ENCODE measurements around the gene POT1. TPM values are rescaled to one million over a fixed set of nuclear protein-coding genes. Genes with fewer than 3 reads are reported as not detected.

POT1 gene
- total RNA-seq, 4 donors from 2014 or later = 13.8 to 91.6 (median 23.5) TPM

DNA sequence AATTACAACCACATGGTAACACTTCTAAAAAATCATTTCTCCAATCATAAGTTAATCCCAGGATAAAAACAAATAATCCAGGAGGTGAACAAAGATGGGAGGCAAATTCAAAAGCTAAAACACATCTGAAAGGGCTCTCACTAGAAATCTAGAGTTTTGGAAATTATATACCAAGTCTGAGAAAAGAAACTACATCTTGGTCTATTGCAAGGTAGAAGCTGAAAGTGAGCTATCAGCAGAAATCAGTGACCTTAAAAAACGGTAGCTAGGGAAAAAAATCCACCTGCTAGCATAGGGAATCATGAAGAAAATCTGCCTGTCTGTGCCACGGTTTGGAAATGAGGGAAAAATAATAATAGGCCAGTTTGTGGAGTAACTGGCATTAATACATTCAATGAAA is 50.5 kb downstream of the POT1 start:
- intact Hi-C loops (cut with DNase I; ENCODE audit: low total_unique reads) = no loop called here
- Histone ChIP-seq H3K9me3 (no peaks in the 10 kb centered on the region), H3K4me1 (no peaks in the 10 kb centered on the region), H3K27me3 (no peaks in the 10 kb centered on the region), H3K4me3 (no peak overlapping the region), H3K36me3 (no peaks in the 10 kb centered on the region), H3K27ac (no peak overlapping the region)
- no peak for TF ChIP-seq POLR2A (IDR thresholded peaks at IDR 0.05)
- DNase-seq = no peak

DNA sequence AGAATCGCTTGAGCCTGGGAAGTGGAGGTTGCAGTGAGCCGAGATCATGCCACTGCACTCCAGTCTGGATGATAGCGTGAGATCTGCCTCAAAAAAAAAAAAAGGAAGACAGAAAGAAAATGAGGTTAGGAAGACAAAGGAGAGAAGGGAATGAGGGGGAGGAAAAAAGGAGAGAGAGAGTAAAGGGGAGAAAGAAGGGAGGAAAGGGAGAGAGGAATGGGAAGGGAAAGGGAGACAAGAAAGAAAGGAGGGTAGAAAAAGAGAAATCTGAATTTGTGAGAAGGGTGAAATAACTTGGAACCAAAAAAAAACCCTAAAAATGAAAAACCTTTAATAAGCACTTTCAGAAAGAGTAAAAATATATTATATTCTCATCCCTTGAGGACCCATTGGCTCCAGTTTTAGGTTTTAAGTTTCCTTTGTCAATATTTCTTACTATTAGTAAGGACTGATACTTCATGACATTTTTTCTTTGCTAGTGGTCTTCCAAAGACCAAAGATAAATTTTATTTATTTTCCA is 54.9 kb downstream of the POT1 start:
- Histone ChIP-seq H3K9me3 (no peaks in the 10 kb centered on the region), H3K36me3 (no peaks in the 10 kb centered on the region), H3K27ac (no peak overlapping the region), H3K4me1 (no peaks in the 10 kb centered on the region), H3K4me3 (no peak overlapping the region), H3K27me3 (no peaks in the 10 kb centered on the region)
- DNase-seq = no peak
- intact Hi-C loops (cut with DNase I; ENCODE audit: low total_unique reads) = no loop called here
- TF ChIP-seq, protein P1, sequence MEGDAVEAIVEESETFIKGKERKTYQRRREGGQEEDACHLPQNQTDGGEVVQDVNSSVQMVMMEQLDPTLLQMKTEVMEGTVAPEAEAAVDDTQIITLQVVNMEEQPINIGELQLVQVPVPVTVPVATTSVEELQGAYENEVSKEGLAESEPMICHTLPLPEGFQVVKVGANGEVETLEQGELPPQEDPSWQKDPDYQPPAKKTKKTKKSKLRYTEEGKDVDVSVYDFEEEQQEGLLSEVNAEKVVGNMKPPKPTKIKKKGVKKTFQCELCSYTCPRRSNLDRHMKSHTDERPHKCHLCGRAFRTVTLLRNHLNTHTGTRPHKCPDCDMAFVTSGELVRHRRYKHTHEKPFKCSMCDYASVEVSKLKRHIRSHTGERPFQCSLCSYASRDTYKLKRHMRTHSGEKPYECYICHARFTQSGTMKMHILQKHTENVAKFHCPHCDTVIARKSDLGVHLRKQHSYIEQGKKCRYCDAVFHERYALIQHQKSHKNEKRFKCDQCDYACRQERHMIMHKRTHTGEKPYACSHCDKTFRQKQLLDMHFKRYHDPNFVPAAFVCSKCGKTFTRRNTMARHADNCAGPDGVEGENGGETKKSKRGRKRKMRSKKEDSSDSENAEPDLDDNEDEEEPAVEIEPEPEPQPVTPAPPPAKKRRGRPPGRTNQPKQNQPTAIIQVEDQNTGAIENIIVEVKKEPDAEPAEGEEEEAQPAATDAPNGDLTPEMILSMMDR (IDR thresholded peaks at IDR 0.05) = no peak
- TF ChIP-seq POLR2A (IDR thresholded peaks at IDR 0.05) = no peak

DNA sequence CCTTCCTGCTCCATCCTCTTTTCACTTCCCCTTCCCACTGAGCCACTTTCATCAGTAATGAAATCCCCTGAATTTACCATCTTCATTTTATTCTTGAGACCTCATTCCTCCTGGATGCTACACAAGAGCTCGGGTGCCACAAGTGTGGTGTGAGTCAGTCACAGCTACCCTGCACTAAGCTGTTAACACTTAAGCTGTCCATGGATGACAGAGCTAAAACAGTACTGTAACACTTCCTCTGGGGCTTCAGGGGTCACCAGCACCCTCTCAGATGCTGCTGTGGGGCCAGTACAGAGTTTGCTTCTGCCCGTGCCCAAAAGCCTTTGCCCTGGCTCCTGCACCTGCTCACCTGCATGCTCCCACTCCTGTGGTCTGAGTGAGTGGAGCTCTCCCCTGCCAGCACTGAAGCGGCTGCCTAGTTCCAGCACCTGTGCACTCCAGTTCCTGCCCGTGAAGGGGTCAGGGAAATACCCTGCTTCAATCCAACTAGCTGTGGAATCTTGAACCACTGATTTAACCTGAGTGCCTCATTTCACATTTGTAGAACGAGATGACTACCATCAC is 71.9 kb downstream of the POT1 start:
- Histone ChIP-seq H3K4me1 (no peaks in the 10 kb centered on the region), H3K27me3 (no peaks in the 10 kb centered on the region), H3K36me3 (no peaks in the 10 kb centered on the region), H3K27ac (no peak overlapping the region), H3K4me3 (no peak overlapping the region), H3K9me3 (no peaks in the 10 kb centered on the region)
- DNase-seq = no peak
- intact Hi-C loops (cut with DNase I; ENCODE audit: low total_unique reads) = no loop called here
- TF ChIP-seq, protein P1 (IDR thresholded peaks at IDR 0.05) = no peak

DNA sequence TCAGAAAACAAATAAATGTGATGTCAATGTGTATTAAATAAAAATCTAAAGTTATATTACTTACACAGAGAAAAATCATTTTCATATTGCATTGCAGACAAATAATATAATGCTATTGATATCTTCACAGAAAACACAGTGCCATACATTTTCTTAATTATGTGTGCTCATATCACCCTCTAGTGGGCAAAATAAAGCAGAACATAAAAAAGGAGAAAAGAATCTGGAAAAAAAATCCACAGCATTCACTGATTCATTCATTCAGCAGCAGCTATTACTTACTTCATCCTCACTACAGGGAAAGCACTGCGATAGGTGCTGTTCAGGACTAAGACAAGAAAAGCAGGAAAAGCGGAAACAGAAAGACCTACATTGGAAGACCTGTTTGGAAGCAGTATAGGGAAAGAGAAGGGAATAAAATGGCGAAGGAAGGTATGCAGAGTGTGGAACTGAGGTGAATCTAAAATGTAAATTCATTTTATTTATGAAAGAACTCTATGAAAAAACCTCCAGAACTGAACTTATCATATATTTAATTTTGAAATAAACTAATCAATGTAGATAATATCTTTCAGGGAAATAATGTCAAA is 73.2 kb downstream of the POT1 start:
- intact Hi-C loops (cut with DNase I; ENCODE audit: low total_unique reads) = no loop called here
- no peaks in the 10 kb centered on the region for H3K36me3 ChIP-seq
- no peak for DNase-seq
- no peaks in the 10 kb centered on the region for H3K27me3 ChIP-seq
- no peak overlapping the region for H3K4me3 ChIP-seq
- H3K4me1 ChIP-seq = no peaks in the 10 kb centered on the region
- H3K27ac ChIP-seq = no peak overlapping the region
- TF ChIP-seq, protein P1 (IDR thresholded peaks at IDR 0.05) = peak; percentile 22 to 50 (median 28)
- no peak for TF ChIP-seq POLR2A (IDR thresholded peaks at IDR 0.05)
- no peaks in the 10 kb centered on the region for H3K9me3 ChIP-seq

DNA sequence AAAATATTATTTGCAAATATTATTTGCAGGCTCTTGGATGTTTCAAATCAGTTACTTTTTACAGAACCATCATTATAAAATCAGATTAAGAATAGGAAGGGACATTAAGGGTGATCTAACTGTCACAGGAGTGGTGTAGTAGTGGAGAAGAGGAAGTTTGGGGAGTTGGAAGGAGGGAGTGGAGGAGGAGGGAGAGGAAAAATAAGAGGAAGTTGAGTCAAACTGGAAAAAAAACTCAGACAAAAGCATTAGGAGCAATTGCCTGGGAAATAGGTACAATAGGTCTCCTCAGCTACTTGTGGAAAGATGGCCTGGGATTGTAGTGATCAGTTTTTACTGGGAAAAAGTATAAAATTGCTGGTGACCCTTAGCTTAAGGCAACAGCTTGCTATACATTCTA is 86.3 kb downstream of the POT1 start:
- DNase-seq = no peak
- Histone ChIP-seq H3K4me3 (no peak overlapping the region), H3K9me3 (no peaks in the 10 kb centered on the region), H3K27me3 (no peaks in the 10 kb centered on the region), H3K27ac (no peak overlapping the region), H3K36me3 (no peaks in the 10 kb centered on the region), H3K4me1 (no peaks in the 10 kb centered on the region)
- TF ChIP-seq POLR2A (IDR thresholded peaks at IDR 0.05) = no peak
- TF ChIP-seq, protein P1 (IDR thresholded peaks at IDR 0.05) = no peak
- intact Hi-C loops (cut with DNase I; ENCODE audit: low total_unique reads) = no loop called here
